IPS-15b (cell line): ENCODE measurements around the gene USP25.

Experiments
- H3K27me3 ChIP-seq: one replicate; pipeline ENCODE4 v1.6.1; 2013; ENCODE audit warnings: low read length; ENCODE audit not compliant: control insufficient read depth, insufficient read depth
- H3K36me3 ChIP-seq: one replicate; pipeline ENCODE4 v1.6.1; 2013; ENCODE audit warnings: low read length; ENCODE audit not compliant: control insufficient read depth, insufficient read depth
- H3K4me1 ChIP-seq: one replicate; pipeline ENCODE4 v1.6.1; 2013; ENCODE audit warnings: mild to moderate bottlenecking, low read length; ENCODE audit not compliant: control insufficient read depth, insufficient read depth
- H3K4me3 ChIP-seq: one replicate; pipeline ENCODE4 v1.5.1; 2013; ENCODE audit warnings: low read depth, low read length
- H3K9ac ChIP-seq: one replicate; pipeline ENCODE4 v1.6.1; 2013; ENCODE audit warnings: low read depth, mild to moderate bottlenecking, low read length
- H3K9me3 ChIP-seq: one replicate; pipeline ENCODE4 v1.6.1; 2013; ENCODE audit warnings: mild to moderate bottlenecking, low read length; ENCODE audit not compliant: control insufficient read depth, insufficient read depth

USP25 gene

DNA sequence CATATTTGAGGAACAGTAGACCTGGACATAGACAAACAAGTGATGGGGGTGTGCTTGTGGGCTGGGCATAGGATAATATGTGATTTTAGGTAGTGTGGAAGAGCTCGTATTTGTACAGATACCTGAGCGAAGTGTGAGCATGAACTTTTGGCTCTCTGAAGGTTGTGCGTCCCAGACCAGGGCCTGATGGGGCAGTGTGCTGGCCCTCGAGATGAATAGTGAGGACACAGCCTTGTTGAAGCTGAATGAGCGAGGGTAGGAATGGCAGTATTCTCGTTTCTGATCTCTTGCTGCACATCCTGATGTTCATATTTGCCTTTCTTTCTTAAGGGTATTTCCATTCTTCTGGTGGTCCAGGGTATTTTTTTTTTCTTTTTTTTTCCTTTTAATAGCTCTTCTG lies 41.5 kb downstream of the USP25 start:
- Histone ChIP-seq H3K9me3 (no peaks in the 10 kb centered on the region), H3K27me3 (no peaks in the 10 kb centered on the region), H3K4me1 (peaks cover 16% of the 10 kb centered on the region), H3K4me3 (no peak overlapping the region), H3K36me3 (no peaks in the 10 kb centered on the region), H3K9ac (no peak overlapping the region)

DNA sequence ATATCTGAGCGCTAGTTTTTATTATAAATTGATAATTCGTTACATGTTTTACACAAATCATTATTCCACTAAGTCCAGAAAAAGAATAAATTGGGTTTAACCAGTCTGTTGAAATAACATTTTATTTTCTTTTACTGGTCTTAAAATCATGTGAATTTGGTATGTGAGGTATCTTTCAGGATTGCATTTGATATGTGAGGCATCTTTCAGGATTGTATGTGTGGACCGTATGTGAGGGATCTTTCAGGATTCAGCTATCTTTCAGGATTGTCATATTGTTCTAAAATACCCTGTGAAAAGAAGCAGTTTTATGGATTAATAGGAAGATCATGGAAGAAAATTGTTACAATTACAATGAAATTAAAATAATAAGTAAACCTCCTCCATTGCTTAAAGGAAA lies 42.9 kb downstream of the USP25 start:
- Histone ChIP-seq H3K36me3 (no peaks in the 10 kb centered on the region), H3K27me3 (no peaks in the 10 kb centered on the region), H3K9me3 (no peaks in the 10 kb centered on the region), H3K9ac (no peak overlapping the region), H3K4me1 (peaks cover 16% of the 10 kb centered on the region), H3K4me3 (no peak overlapping the region)

DNA sequence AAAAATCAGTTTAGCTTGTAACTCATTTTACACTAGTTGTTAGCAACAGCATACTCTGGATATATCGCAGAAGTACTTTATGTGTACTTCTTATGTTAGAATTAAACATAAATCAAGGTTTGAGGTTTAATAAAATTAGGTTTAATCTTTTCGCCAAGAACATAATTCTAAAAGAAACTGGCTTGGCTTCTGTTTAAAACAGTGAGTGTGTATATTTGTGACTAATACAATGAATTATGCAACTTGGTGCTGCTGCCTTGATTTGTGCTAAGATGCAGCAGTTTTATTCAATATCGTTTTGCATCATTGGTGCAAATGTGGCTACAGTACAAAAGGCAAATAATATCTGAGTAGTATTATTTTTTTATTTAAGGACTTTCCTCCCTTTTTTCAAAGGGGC lies 44.8 kb downstream of the USP25 start:
- peaks cover 12% of the 10 kb centered on the region for H3K4me1 ChIP-seq
- H3K36me3 ChIP-seq, result no peaks in the 10 kb centered on the region
- H3K4me3 ChIP-seq, result no peak overlapping the region
- H3K9me3 ChIP-seq, result no peaks in the 10 kb centered on the region
- H3K27me3 ChIP-seq, result no peaks in the 10 kb centered on the region
- H3K9ac ChIP-seq, result no peak overlapping the region

DNA sequence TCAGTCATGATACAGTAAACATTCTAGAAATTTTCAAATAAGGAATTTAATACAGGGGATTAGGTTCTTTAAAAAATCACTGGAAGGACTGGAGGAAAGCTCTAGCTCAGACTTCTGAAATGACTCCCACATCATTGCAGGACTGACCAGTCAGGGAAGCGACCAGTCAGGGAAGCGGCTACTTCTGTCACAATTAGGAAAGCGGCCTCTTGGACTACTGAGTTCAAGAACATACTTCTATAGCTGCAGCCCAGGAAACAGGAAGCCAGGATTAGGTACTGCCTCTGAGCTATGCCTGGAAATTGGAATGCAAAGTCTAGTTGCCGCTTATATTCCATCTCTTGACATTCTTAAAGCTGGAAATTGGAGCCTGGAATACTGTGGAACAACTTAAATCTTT lies 45.5 kb downstream of the USP25 start:
- Histone ChIP-seq H3K9ac (no peak overlapping the region), H3K4me3 (no peak overlapping the region), H3K9me3 (no peaks in the 10 kb centered on the region), H3K36me3 (no peaks in the 10 kb centered on the region), H3K27me3 (no peaks in the 10 kb centered on the region), H3K4me1 (peaks cover 12% of the 10 kb centered on the region)

DNA sequence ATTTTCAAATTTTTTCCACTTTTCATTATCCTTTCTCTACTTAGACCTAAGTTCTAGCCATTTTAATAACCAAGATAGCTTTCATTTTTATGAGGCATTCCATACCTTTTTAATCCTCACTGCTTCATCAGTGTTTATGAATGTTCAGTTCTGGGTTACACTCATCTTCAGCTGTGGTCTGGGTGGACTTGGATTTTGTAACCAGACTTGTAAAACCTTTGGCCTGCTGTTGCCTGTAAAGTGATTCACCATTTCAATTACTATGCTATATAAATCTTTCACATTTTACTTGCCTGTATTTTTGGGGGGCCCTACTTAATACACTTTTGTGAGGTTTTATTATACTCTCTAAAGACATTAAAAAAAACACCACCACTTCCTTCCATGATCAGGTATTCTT lies 46.2 kb downstream of the USP25 start:
- H3K36me3 ChIP-seq, result no peaks in the 10 kb centered on the region
- H3K27me3 ChIP-seq, result no peaks in the 10 kb centered on the region
- no peak overlapping the region for H3K9ac ChIP-seq
- H3K4me3 ChIP-seq, result no peak overlapping the region
- peaks cover 12% of the 10 kb centered on the region for H3K4me1 ChIP-seq
- no peaks in the 10 kb centered on the region for H3K9me3 ChIP-seq

DNA sequence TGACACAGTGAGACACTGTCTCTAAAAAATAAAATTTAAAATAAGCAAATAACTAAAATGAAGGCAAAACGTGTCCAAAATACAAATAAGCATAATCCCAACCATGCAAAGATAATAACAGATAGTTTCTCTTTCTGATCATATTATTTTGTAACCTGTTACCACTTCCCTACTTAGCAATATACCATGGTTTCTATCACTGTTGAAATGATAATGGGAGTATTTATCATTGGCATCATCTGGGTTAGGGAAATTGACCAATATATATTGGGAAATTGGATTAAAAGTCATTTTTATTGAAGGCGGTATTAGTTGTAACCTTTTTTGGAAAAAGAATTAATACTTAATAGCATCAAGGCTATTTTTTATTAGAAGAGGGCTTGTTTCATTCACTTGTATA lies 47.0 kb downstream of the USP25 start:
- H3K4me1 ChIP-seq, result peaks cover 12% of the 10 kb centered on the region
- H3K36me3 ChIP-seq, result peaks cover 4% of the 10 kb centered on the region
- H3K9me3 ChIP-seq, result no peaks in the 10 kb centered on the region
- H3K4me3 ChIP-seq, result no peak overlapping the region
- H3K27me3 ChIP-seq, result no peaks in the 10 kb centered on the region
- no peak overlapping the region for H3K9ac ChIP-seq

DNA sequence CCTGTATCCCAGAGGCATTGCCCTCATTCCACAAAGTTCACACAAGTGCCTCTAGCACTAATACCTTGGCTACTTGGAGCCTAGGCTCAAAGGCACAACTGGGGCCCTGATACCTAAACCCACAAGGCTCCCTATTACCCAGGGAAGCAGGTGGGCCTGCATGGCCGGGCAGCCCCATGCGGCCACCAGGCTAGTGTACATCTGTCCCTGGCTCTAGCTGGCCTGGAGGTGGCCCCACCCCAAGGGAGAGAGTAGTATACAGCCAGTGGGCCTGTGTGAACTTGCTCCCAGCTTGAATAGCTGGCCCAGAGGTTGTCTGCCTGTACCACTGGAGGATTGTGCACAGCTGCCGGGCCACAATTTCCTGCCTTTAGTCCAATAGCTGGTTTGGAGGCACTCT lies 52.2 kb downstream of the USP25 start:
- H3K9me3 ChIP-seq, result no peaks in the 10 kb centered on the region
- H3K4me3 ChIP-seq, result no peak overlapping the region
- H3K4me1 ChIP-seq, result no peaks in the 10 kb centered on the region

DNA sequence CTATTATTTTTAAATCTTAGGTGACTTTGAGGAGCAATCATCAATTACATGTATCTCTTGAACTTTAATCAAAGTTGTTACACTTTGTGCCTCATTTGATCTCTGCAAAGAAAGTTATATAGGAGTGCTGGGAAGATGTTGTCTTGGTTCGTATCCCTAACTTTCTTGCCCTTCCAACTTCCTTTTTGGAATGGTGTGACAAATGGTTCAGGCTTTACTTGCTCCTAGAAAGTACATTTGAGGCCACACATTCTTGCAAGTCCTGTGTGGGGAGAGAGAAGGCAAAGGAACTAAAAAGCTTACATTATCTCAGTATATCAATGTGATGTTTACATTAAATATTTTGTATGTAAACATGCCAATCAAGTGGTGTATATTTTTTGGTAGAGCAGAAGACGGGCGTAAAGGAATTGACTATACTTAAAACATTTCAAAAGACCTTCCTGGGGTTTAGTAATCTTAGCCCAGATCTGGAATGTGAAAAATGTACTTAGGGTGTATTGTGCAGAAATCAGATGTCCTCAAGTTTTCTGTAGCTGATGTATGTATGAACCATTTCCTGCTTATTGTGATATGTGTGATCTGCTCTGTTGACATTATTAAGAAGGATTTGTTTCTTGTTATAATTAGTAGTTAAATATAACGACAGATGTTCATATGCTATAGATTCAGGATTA lies 59.2 kb downstream of the USP25 start:
- no peak overlapping the region for H3K4me3 ChIP-seq
- H3K9ac ChIP-seq, result no peak overlapping the region
- H3K27me3 ChIP-seq, result no peaks in the 10 kb centered on the region
- no peaks in the 10 kb centered on the region for H3K36me3 ChIP-seq
- no peaks in the 10 kb centered on the region for H3K4me1 ChIP-seq
- H3K9me3 ChIP-seq, result no peaks in the 10 kb centered on the region

More for the DNA sequence above, 52.2 kb downstream of the USP25 start:
- Histone ChIP-seq H3K27me3 (no peaks in the 10 kb centered on the region), H3K9ac (no peak overlapping the region), H3K36me3 (peaks cover 9% of the 10 kb centered on the region)

DNA sequence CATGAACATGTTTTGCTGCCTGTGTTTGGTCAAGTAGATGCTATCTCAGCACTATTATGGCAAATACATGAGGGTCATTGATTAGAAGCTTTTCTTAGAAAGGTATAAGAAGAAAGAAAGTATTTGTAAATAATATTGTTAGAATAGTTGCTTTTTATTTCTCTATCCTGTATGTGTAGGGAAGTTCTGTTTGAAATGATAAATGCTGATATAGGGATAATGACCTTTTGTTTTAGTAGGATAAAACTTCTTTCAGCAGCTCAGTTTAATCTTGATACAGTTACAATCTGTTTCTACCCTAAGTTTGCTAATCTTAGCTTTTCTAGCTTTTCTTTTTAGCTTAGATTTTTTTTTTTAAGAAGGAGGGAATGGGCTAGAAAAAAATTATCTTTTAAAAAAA lies 63.3 kb downstream of the USP25 start:
- Histone ChIP-seq H3K4me1 (no peaks in the 10 kb centered on the region), H3K27me3 (no peaks in the 10 kb centered on the region), H3K9me3 (no peaks in the 10 kb centered on the region), H3K4me3 (no peak overlapping the region), H3K9ac (no peak overlapping the region), H3K36me3 (no peaks in the 10 kb centered on the region)

DNA sequence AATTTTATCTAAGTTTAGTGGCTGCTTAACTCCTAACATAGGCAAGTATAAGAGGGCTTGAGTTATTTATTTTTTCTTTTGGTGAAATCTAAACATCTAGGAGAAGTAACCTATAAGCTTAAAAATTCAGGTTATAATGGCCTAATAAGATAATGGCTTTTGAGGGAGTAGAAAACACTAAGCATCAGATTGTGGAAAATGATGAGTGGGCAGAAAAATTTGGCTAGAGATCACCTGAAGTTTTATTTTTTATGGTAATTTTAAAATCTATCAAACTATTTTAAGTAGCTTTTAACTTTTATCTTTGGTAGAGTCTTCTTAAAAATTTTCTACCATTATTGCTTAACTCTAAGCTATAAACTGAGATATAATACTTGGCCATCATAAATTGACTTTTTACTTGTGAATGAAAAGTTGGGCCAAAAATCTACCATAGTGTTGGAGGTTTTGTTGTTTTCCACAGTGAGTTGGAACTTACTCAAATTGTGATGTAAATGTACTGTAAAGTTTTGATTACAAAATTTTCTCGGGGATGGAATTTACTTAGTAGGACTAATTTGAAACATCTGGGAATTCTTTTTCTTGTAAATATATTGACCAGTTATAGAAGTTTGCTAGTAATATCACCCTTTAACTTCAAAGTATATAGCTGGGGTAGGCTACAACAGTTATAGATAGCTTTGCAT lies 63.9 kb downstream of the USP25 start:
- Histone ChIP-seq H3K36me3 (no peaks in the 10 kb centered on the region), H3K9me3 (no peaks in the 10 kb centered on the region), H3K27me3 (no peaks in the 10 kb centered on the region), H3K4me3 (no peak overlapping the region), H3K9ac (no peak overlapping the region), H3K4me1 (no peaks in the 10 kb centered on the region)

DNA sequence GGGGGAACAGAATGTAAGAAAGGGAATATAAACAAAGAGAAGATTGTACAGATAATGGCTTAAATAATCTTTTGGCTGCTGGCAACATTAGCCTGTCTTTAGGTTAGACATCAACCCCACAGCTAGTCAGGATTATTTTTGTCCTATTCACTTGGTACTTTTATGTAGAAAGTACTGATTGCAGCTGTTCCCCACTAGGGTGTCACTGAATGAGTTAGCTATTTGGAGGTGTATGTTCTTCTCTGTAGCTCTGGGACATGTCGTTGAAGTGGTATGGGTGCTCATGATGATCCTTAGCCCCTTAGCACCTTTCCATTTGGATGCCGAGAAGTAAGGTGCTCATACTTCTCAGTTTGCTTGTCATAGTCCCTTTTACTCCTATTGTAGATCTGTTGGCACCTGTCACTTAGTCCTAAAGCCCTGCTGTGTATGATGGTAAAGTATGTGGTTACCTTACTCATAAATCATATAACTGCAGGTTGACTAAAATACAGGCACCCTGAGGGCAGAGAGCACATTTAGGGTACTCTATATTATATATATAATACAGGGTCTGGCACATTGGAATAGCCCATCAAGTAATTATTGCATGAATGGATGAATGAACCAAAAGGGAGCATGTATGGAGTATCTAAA lies 64.6 kb downstream of the USP25 start:
- Histone ChIP-seq H3K9ac (no peak overlapping the region), H3K27me3 (no peaks in the 10 kb centered on the region), H3K4me3 (no peak overlapping the region), H3K36me3 (no peaks in the 10 kb centered on the region), H3K9me3 (no peaks in the 10 kb centered on the region), H3K4me1 (no peaks in the 10 kb centered on the region)

DNA sequence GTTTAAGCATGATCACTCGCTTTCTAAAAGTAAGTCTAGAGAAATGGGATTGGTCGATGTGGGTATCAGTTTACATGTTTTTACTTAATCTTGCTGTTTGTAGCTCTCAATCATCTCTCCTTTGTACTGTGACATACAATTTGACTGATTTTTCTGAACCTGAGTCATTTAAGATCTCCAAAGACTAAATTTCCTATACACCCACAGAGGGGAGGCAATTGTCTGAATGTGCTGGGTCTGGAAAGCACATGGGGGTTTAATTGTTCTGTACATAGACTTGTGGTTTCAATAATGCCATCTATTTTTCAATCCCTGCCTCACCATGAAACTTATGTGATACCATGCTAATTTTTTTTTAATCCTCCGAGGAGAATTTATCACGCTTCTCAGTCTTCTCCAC lies 65.8 kb downstream of the USP25 start:
- Histone ChIP-seq H3K9ac (no peak overlapping the region), H3K36me3 (no peaks in the 10 kb centered on the region), H3K27me3 (no peaks in the 10 kb centered on the region), H3K9me3 (no peaks in the 10 kb centered on the region), H3K4me1 (no peaks in the 10 kb centered on the region), H3K4me3 (no peak overlapping the region)
